HCT116 (cell line): ENCODE data around the gene ENPP3. TPM values are rescaled to one million over a fixed set of nuclear protein-coding genes. Genes with fewer than 3 reads are reported as not detected.

Experiments used
- ATAC-seq: fragments of 200-7000 bp; cut with Tn5 transposase; 2 replicates; pipeline ENCODE4 v1.9.1; 2020; ENCODE audit warnings: mild to moderate bottlenecking, moderate library complexity
- BruUV-seq: library from RNA; stranded (reverse); fragments of 400-500 nt; replicated peaks from 2 replicates; lab custom pipeline; 2021; lab: Mats Ljungman, UMichigan
- CTCF ChIA-PET: fragments of 300-600 bp; sonication (Branson Sonifier 250); formaldehyde crosslinking; loops from one replicate; lab custom pipeline; 2021; ENCODE audit warnings: antibody characterized with exemption; lab: Charles Lee
- POLR2A ChIA-PET: fragments of 300-600, 350-600 bp; sonication (Branson Sonifier 250); formaldehyde crosslinking; loops from one replicate; lab custom pipeline; 2021; ENCODE audit warnings: antibody characterized with exemption; lab: Charles Lee
- RAD21 ChIA-PET, 2 experiments: fragments of 300-600 bp; sonication (Branson Sonifier 250); formaldehyde crosslinking; loops; one replicate each; lab custom pipeline; 2023; ENCODE audit warnings: low total read pairs in 2 of 2; ENCODE audit not compliant: uncharacterized antibody in 2 of 2, unreplicated experiment in 2 of 2, low non-redundant PET in 1 of 2; lab: Charles Lee
- DNase-seq: peaks from one replicate; pipeline ENCODE4 v3.0.0-alpha.2; 2010; ENCODE audit warnings: low read depth, low spot score
- H2AFZ ChIP-seq: fragments of 200-600 bp; shearing (Covaris generic), sonication (generic); 2 replicates; pipeline ENCODE4 v1.6.1; 2017; ENCODE audit warnings: low read depth, mixed run types, mixed read lengths, antibody characterized with exemption, low read length; ENCODE audit not compliant: poor library complexity, severe bottlenecking
- H3K27ac ChIP-seq: 2 replicates; pipeline ENCODE4 v1.5.1; 2012; ENCODE audit warnings: low read depth, low read length
- H3K27me3 ChIP-seq: fragments of 200-600 bp; sonication (generic); 2 replicates; pipeline ENCODE4 v1.6.1; 2016; ENCODE audit warnings: mixed run types, low read length, mixed read lengths; ENCODE audit not compliant: insufficient read depth
- H3K36me3 ChIP-seq, 2 experiments: fragments of 200-500 bp in 1 of 2; fragments of 200-600 bp in 1 of 2; sonication (Bioruptor generic) in 1 of 2; sonication (generic) in 1 of 2; 2 replicates each; pipeline versions ENCODE4 v1.5.1 to v1.6.1; 2014 to 2016; ENCODE audit warnings: low read length in 2 of 2, inconsistent platforms in 1 of 2, mixed read lengths in 1 of 2, mixed run types in 1 of 2; ENCODE audit not compliant: insufficient read depth in 2 of 2, control insufficient read depth in 1 of 2
- H3K4me1 ChIP-seq, 2 experiments: fragments of 200-600 bp in 1 of 2; sonication (generic) in 1 of 2; 2 replicates each; pipeline versions ENCODE4 v1.5.1 to v1.6.1; 2012 to 2017; ENCODE audit warnings: low read length in 2 of 2, inconsistent platforms in 1 of 2, mild to moderate bottlenecking in 1 of 2, mixed read lengths in 1 of 2, mixed run types in 1 of 2, moderate library complexity in 1 of 2; ENCODE audit not compliant: insufficient read depth in 2 of 2, control insufficient read depth in 1 of 2
- H3K4me2 ChIP-seq: fragments of 200-600 bp; sonication (generic); 2 replicates; pipeline ENCODE4 v1.6.1; 2017; ENCODE audit warnings: mixed run types, low read length, mixed read lengths
- H3K4me3 ChIP-seq, 2 experiments: fragments of 200-600 bp in 1 of 2; sonication (generic) in 1 of 2; replicated peaks in 1 of 2; 2 replicates each; pipeline ENCODE4 v1.5.1; 2011 to 2016; ENCODE audit warnings: low read length in 2 of 2, control low read depth in 1 of 2, low read depth in 1 of 2, mild to moderate bottlenecking in 1 of 2, mixed read lengths in 1 of 2, mixed run types in 1 of 2
- H3K79me2 ChIP-seq: fragments of 200-600 bp; sonication (generic); 2 replicates; pipeline ENCODE4 v1.6.1; 2017; ENCODE audit warnings: mild to moderate bottlenecking, mixed run types, low read length, moderate library complexity, mixed read lengths; ENCODE audit not compliant: insufficient read depth
- H3K9ac ChIP-seq: fragments of 200-600 bp; sonication (generic); 2 replicates; pipeline ENCODE4 v1.6.1; 2016; ENCODE audit warnings: low read length, mixed read lengths
- H3K9me2 ChIP-seq: fragments of 200-600 bp; sonication (generic), shearing (Covaris generic); 2 replicates; pipeline ENCODE4 v1.6.1; 2017; ENCODE audit warnings: mixed run types, mild to moderate bottlenecking, moderate library complexity; ENCODE audit not compliant: insufficient read depth
- H3K9me3 ChIP-seq, 2 experiments: fragments of 200-500 bp in 1 of 2; fragments of 200-600 bp in 1 of 2; sonication (Bioruptor generic) in 1 of 2; sonication (generic) in 1 of 2; 2 replicates each; pipeline ENCODE4 v1.6.1; 2014 to 2017; ENCODE audit warnings: low read length in 2 of 2, mixed read lengths in 2 of 2, inconsistent platforms in 1 of 2, low read depth in 1 of 2, mild to moderate bottlenecking in 1 of 2, mixed run types in 1 of 2, moderate library complexity in 1 of 2; ENCODE audit not compliant: control insufficient read depth in 1 of 2, insufficient read depth in 1 of 2
- H4K20me1 ChIP-seq: fragments of 200-600 bp; sonication (generic), shearing (Covaris generic); 2 replicates; pipeline ENCODE4 v1.6.1; 2017; ENCODE audit warnings: mixed run types, mild to moderate bottlenecking, moderate library complexity; ENCODE audit not compliant: insufficient read depth
- ATF3 ChIP-seq: IDR thresholded peaks from 2 replicates; pipeline ENCODE4 v1.6.1; 2012
- CEBPB ChIP-seq: IDR thresholded peaks from 2 replicates; pipeline ENCODE4 v1.6.1; 2012; ENCODE audit warnings: low read depth
- CTCF ChIP-seq, 3 experiments: fragments of 200-600 bp in 1 of 3; sonication (generic) in 1 of 3; IDR thresholded peaks in 2 of 3; conservative IDR thresholded peaks in 1 of 3; 2 replicates each; pipeline ENCODE4 v1.5.1; 2012 to 2017; ENCODE audit warnings: low read depth in 2 of 3, low read length in 2 of 3, antibody characterized with exemption in 1 of 3, borderline replicate concordance in 1 of 3, control low read depth in 1 of 3, mild to moderate bottlenecking in 1 of 3, mixed read lengths in 1 of 3, mixed run types in 1 of 3, moderate library complexity in 1 of 3; ENCODE audit not compliant: insufficient read depth in 1 of 3
- ELF1 ChIP-seq: IDR thresholded peaks from 2 replicates; pipeline ENCODE4 v1.6.1; 2012; ENCODE audit warnings: low read depth, borderline replicate concordance
- EZH2 ChIP-seq: fragments of 200-600 bp; sonication (generic); IDR thresholded peaks from 2 replicates; pipeline ENCODE4 v1.6.1; 2017; ENCODE audit warnings: antibody characterized with exemption, mixed run types
- FOSL1 ChIP-seq: IDR thresholded peaks from 2 replicates; pipeline ENCODE4 v1.6.1; 2012; ENCODE audit warnings: low read depth
- MAX ChIP-seq: IDR thresholded peaks from 2 replicates; pipeline ENCODE4 v1.6.1; 2012
- POLR2A ChIP-seq: IDR thresholded peaks from 2 replicates; pipeline ENCODE4 v1.7.0; 2011; ENCODE audit warnings: borderline replicate concordance; ENCODE audit not compliant: insufficient read depth, insufficient read length; ENCODE audit errors: extremely low read depth
- POLR2AphosphoS5 ChIP-seq: IDR thresholded peaks from 2 replicates; pipeline ENCODE4 v1.6.1; 2011; ENCODE audit warnings: mild to moderate bottlenecking, low read depth, low read length, moderate library complexity
- RAD21 ChIP-seq: IDR thresholded peaks from 2 replicates; pipeline ENCODE4 v1.6.1; 2012; ENCODE audit warnings: low read depth, mild to moderate bottlenecking
- SP1 ChIP-seq: IDR thresholded peaks from 2 replicates; pipeline ENCODE4 v1.6.1; 2012; ENCODE audit warnings: low read depth
- TCF7L2 ChIP-seq: IDR thresholded peaks from 2 replicates; pipeline ENCODE4 v1.7.0; 2011; ENCODE audit warnings: borderline replicate concordance, inconsistent platforms; ENCODE audit not compliant: insufficient read depth, insufficient read length; ENCODE audit errors: extremely low read depth
- YY1 ChIP-seq: IDR thresholded peaks from 2 replicates; pipeline ENCODE4 v1.6.1; 2011; ENCODE audit warnings: low read length, low read depth, moderate library complexity, mild to moderate bottlenecking; ENCODE audit not compliant: insufficient replicate concordance; ENCODE audit errors: extremely low read depth
- ZBTB33 ChIP-seq: IDR thresholded peaks from 2 replicates; pipeline ENCODE4 v1.6.1; 2011; ENCODE audit warnings: mild to moderate bottlenecking, low read length, moderate library complexity; ENCODE audit not compliant: insufficient replicate concordance; ENCODE audit errors: extremely low read depth
- ZFX ChIP-seq: fragments of 450-650 bp; IDR thresholded peaks from 2 replicates; pipeline ENCODE4 v1.6.1; 2017
- ZNF274 ChIP-seq: fragments of 200-500 bp; sonication (Bioruptor generic); IDR thresholded peaks from 2 replicates; pipeline ENCODE4 v1.6.1; 2014; ENCODE audit warnings: mild to moderate bottlenecking, low read depth, low read length, inconsistent platforms
- intact Hi-C: fragments of 100-400 bp; cut with micrococcal nuclease; formaldehyde crosslinking; loops from 2 replicates; pipeline ENCODE4 v1.10.0; 2022
- total RNA-seq: library from RNA; stranded (reverse); gene quantifications from one replicate; pipeline ENCODE4 v1.2.1, GENCODE V29; 2021; ENCODE audit not compliant: unreplicated experiment

The ENPP3 gene
- total RNA-seq, 1 experiment from 2014 or later, result 0.15 TPM

- H3K4me1 ChIP-seq, result no peaks in the 10 kb centered on the region
- RAD21 ChIA-PET, result no interaction called here
- H3K9ac ChIP-seq, result no peak overlapping the region
- no peaks in the 10 kb centered on the region for H3K36me3 ChIP-seq
- ATAC-seq, result no peak
- no peaks in the 10 kb centered on the region for H3K27me3 ChIP-seq
- no TSS peak for BruUV-seq
- no peaks in the 10 kb centered on the region for H3K79me2 ChIP-seq
- CTCF ChIA-PET, result no interaction called here
- H3K9me2 ChIP-seq, result no peaks in the 10 kb centered on the region
- TF ChIP-seq EZH2 (no peak), ZFX (no peak), POLR2AphosphoS5 (no peak), SP1 (no peak), ZBTB33 (no peak)
- no peak overlapping the region for H3K4me2 ChIP-seq
- intact Hi-C loops, result no loop called here
- no peak for DNase-seq
- POLR2A ChIA-PET, result no interaction called here
- no peak overlapping the region for H3K27ac ChIP-seq
- H3K9me3 ChIP-seq, result no peaks in the 10 kb centered on the region
- no peak overlapping the region for H2AFZ ChIP-seq
- no peaks in the 10 kb centered on the region for H4K20me1 ChIP-seq
- H3K4me3 ChIP-seq, result no peak overlapping the region
Observed at GRCh38 chr6:131762984-131763383, 125.9 kb downstream of the ENPP3 start.

GRCh38 chr6:131763749-131764148 is 126.6 kb downstream of the ENPP3 start:
- Histone ChIP-seq H3K4me3 (no peak overlapping the region), H3K36me3 (no peaks in the 10 kb centered on the region), H3K27me3 (no peaks in the 10 kb centered on the region), H3K4me1 (no peaks in the 10 kb centered on the region), H3K79me2 (no peaks in the 10 kb centered on the region), H3K9ac (no peak overlapping the region), H2AFZ (no peak overlapping the region), H3K9me2 (no peaks in the 10 kb centered on the region)
- ATAC-seq, result no peak
- no peak for DNase-seq
- CTCF ChIA-PET, result no interaction called here
- TF ChIP-seq EZH2 (no peak), ATF3 (no peak), YY1 (no peak), CEBPB (no peak), POLR2A (no peak), FOSL1 (no peak), SP1 (no peak), ZNF274 (no peak), MAX (no peak), TCF7L2 (no peak), ELF1 (no peak), CTCF (IDR thresholded peaks at IDR 0.05 in 2 of 3, conservative IDR thresholded peaks at IDR 0.05 in 1 of 3; ENCODE audit: borderline replicate concordance in 1 of 3, insufficient read depth in 1 of 3, low read depth in 2 of 3, low read length in 2 of 3) (no peak), RAD21 (no peak)
- TF ChIP-seq, all 23 proteins: peak for 0
- intact Hi-C loops, result no loop called here
- BruUV-seq, result no TSS peak
- Histone ChIP-seq H3K4me2 (no peak overlapping the region), H3K9me3 (no peaks in the 10 kb centered on the region), H4K20me1 (no peaks in the 10 kb centered on the region), H3K27ac (no peak overlapping the region)
- ChIA-PET RAD21 (no interaction called here), POLR2A (no interaction called here)
